HEK293 (cell line): ENCODE data around the gene PRKAR2B.

ENCODE experiments used
- BCL11B ChIP-seq: fragments of 450-650 bp; formaldehyde crosslinking; IDR thresholded peaks from 2 replicates; pipeline ENCODE4 v1.5.1; 2016; ENCODE audit warnings: low read depth, missing biosample characterization, missing genetic modification characterization
- EGR2 ChIP-seq: fragments of 450-650 bp; formaldehyde crosslinking; IDR thresholded peaks from 2 replicates; pipeline ENCODE4 v1.5.1; 2016; ENCODE audit warnings: low read depth, missing biosample characterization, missing genetic modification characterization
- GLIS2 ChIP-seq: fragments of 450-650 bp; formaldehyde crosslinking; IDR thresholded peaks from 2 replicates; pipeline ENCODE4 v1.5.1; 2016; ENCODE audit warnings: missing biosample characterization, missing genetic modification characterization
- HOXC10 ChIP-seq: sonication (generic); formaldehyde crosslinking; IDR thresholded peaks from 2 replicates; pipeline ENCODE4 v1.8.1; 2023; ENCODE audit warnings: mild to moderate bottlenecking, missing genetic modification reagents
- MYNN ChIP-seq: fragments of 450-650 bp; formaldehyde crosslinking; IDR thresholded peaks from 2 replicates; pipeline ENCODE4 v1.5.1; 2016; ENCODE audit warnings: missing biosample characterization, missing genetic modification characterization, borderline replicate concordance
- PRDM1 ChIP-seq: fragments of 450-650 bp; formaldehyde crosslinking; IDR thresholded peaks from 2 replicates; pipeline ENCODE4; 2016; ENCODE audit warnings: missing biosample characterization, missing genetic modification characterization
- RBAK ChIP-seq: fragments of 450-650 bp; formaldehyde crosslinking; IDR thresholded peaks from 2 replicates; pipeline ENCODE4 v1.5.1; 2016; ENCODE audit warnings: missing biosample characterization, missing genetic modification characterization
- SALL2 ChIP-seq: fragments of 450-650 bp; formaldehyde crosslinking; IDR thresholded peaks from 2 replicates; pipeline ENCODE4 v1.5.0; 2017; ENCODE audit warnings: missing biosample characterization, mild to moderate bottlenecking, missing genetic modification characterization, borderline replicate concordance
- SP2 ChIP-seq: fragments of 450-650 bp; formaldehyde crosslinking; IDR thresholded peaks from 2 replicates; pipeline ENCODE4 v1.5.1; 2016; ENCODE audit warnings: missing biosample characterization, missing genetic modification characterization
- SP3 ChIP-seq: fragments of 450-650 bp; formaldehyde crosslinking; IDR thresholded peaks from 2 replicates; pipeline ENCODE4 v1.5.1; 2016; ENCODE audit warnings: missing biosample characterization, missing genetic modification characterization
- ZBTB17 ChIP-seq: fragments of 450-650 bp; formaldehyde crosslinking; IDR thresholded peaks from 2 replicates; pipeline ENCODE4 v1.5.1; 2016; ENCODE audit warnings: missing biosample characterization, missing genetic modification characterization
- ZBTB21 ChIP-seq: fragments of 450-650 bp; formaldehyde crosslinking; IDR thresholded peaks from 2 replicates; pipeline ENCODE4 v1.5.1; 2017; ENCODE audit warnings: missing biosample characterization, missing genetic modification characterization
- ZBTB7A ChIP-seq: fragments of 450-650 bp; formaldehyde crosslinking; IDR thresholded peaks from 2 replicates; pipeline ENCODE4 v1.5.1; 2016; ENCODE audit warnings: low read depth, missing biosample characterization, missing genetic modification characterization
- ZFP37 ChIP-seq: fragments of 450-650 bp; formaldehyde crosslinking; IDR thresholded peaks from 2 replicates; pipeline ENCODE4 v1.5.1; 2016; ENCODE audit warnings: missing biosample characterization, missing genetic modification characterization
- ZNF140 ChIP-seq: fragments of 450-650 bp; formaldehyde crosslinking; IDR thresholded peaks from 2 replicates; pipeline ENCODE4 v1.5.1; 2016; ENCODE audit warnings: missing biosample characterization, missing genetic modification characterization
- ZNF16 ChIP-seq: fragments of 450-650 bp; formaldehyde crosslinking; IDR thresholded peaks from 2 replicates; pipeline ENCODE4 v1.5.1; 2016; ENCODE audit warnings: low read depth, missing biosample characterization, missing genetic modification characterization
- ZNF184 ChIP-seq: fragments of 450-650 bp; IDR thresholded peaks from 2 replicates; pipeline ENCODE4 v1.5.1; 2018; ENCODE audit warnings: missing biosample characterization, mild to moderate bottlenecking, missing genetic modification characterization
- ZNF2 ChIP-seq: fragments of 450-650 bp; formaldehyde crosslinking; IDR thresholded peaks from 2 replicates; pipeline ENCODE4 v1.5.1; 2016; ENCODE audit warnings: missing biosample characterization, missing genetic modification characterization
- ZNF341 ChIP-seq: fragments of 450-650 bp; formaldehyde crosslinking; IDR thresholded peaks from 2 replicates; pipeline ENCODE4; 2016; ENCODE audit warnings: low read depth, missing biosample characterization, missing genetic modification characterization
- ZNF416 ChIP-seq: fragments of 450-650 bp; formaldehyde crosslinking; IDR thresholded peaks from 2 replicates; pipeline ENCODE4 v1.5.1; 2016; ENCODE audit warnings: missing biosample characterization, missing genetic modification characterization
- ZNF433 ChIP-seq: fragments of 450-650 bp; formaldehyde crosslinking; IDR thresholded peaks from 2 replicates; pipeline ENCODE4 v1.5.1; 2016; ENCODE audit warnings: missing biosample characterization, missing genetic modification characterization, low read depth
- ZNF501 ChIP-seq: fragments of 450-650 bp; formaldehyde crosslinking; IDR thresholded peaks from 2 replicates; pipeline ENCODE4 v1.5.1; 2016; ENCODE audit warnings: missing biosample characterization, missing genetic modification characterization
- ZNF510 ChIP-seq: fragments of 450-650 bp; formaldehyde crosslinking; IDR thresholded peaks from 2 replicates; pipeline ENCODE4 v1.5.1; 2018; ENCODE audit warnings: mild to moderate bottlenecking, missing genetic modification characterization, missing biosample characterization; ENCODE audit not compliant: insufficient replicate concordance
- ZNF560 ChIP-seq: fragments of 450-650 bp; formaldehyde crosslinking; IDR thresholded peaks from 2 replicates; pipeline ENCODE4 v1.5.1; 2017; ENCODE audit warnings: missing biosample characterization, missing genetic modification characterization, borderline replicate concordance
- ZNF610 ChIP-seq: fragments of 450-650 bp; formaldehyde crosslinking; IDR thresholded peaks from 2 replicates; pipeline ENCODE4 v1.5.1; 2016; ENCODE audit warnings: missing biosample characterization, missing genetic modification characterization, borderline replicate concordance
- ZNF626 ChIP-seq: fragments of 450-650 bp; sonication (Bioruptor Pico); formaldehyde crosslinking; IDR thresholded peaks from 2 replicates; pipeline ENCODE4 v1.5.1; 2018; ENCODE audit warnings: missing biosample characterization, missing genetic modification characterization, inconsistent platforms
- ZNF654 ChIP-seq: fragments of 450-650 bp; formaldehyde crosslinking; IDR thresholded peaks from 2 replicates; pipeline ENCODE4 v1.5.1; 2016; ENCODE audit warnings: low read depth, missing biosample characterization, missing genetic modification characterization
- ZNF76 ChIP-seq: fragments of 450-650 bp; formaldehyde crosslinking; IDR thresholded peaks from 2 replicates; pipeline ENCODE4; 2016; ENCODE audit warnings: low read depth, missing biosample characterization, missing genetic modification characterization, borderline replicate concordance
- ZNF776 ChIP-seq: fragments of 450-650 bp; formaldehyde crosslinking; IDR thresholded peaks from 2 replicates; pipeline ENCODE4 v1.5.0; 2017; ENCODE audit warnings: missing biosample characterization, missing genetic modification characterization, borderline replicate concordance
- TF ChIP-seq, protein P1 (sequence below): sonication (generic); formaldehyde crosslinking; IDR thresholded peaks from 2 replicates; pipeline ENCODE4 v1.8.1; 2022; ENCODE audit warnings: mild to moderate bottlenecking, moderate library complexity, missing genetic modification reagents
- TF ChIP-seq, protein P2 (sequence below): fragments of 450-650 bp; formaldehyde crosslinking; IDR thresholded peaks from 2 replicates; pipeline ENCODE4 v1.5.1; 2017; ENCODE audit warnings: missing biosample characterization, missing genetic modification characterization

The PRKAR2B gene

DNA sequence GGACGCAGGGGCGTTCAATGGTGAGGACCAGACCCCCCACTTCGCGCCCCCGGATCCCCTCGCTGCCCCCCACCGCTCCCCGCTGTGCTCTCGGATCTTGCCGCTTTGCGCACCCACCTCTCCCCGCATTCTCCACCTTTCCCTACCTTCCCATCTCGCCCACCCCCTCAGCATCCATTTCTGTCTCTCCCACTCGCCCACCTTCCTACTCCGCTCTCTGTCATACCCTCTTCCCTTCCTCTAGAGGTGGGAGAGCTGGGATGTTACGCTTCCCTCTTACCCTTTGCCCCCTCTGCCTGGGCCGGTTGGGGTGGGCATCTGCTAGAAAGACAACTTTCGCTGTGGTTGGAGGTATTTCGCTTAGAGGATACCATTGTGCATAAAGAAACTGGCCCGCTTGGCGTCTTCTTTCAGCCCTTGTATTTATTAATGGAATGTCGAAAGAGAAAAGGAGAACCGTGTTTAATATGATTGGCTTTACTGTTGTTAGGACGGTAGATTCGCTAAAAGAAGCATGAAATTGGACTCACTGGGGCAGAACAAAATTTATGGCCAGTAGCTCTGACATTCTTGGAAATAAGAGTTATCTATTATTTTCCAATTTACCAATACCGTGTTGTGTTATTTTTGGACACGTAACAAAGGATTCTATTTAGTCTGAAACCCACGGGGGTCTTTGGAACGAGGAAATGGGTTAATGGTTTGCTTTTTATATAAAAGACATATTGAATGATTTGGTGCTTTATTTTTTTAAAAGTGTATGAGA lies 873 bp downstream of the PRKAR2B start (continued):
- TF ChIP-seq ZNF76 (tag by site-specific recombination) (peak; percentile 73; the same call in 1 of the 2 replicates), ZNF610 (no peak), HOXC10 (no peak), ZNF140 (tag by site-specific recombination) (no peak), ZNF626 (tag by site-specific recombination) (no peak), ZNF501 (no peak), ZNF184 (tag by site-specific recombination) (no peak), ZNF2 (tag by site-specific recombination) (no peak), ZNF16 (tag by site-specific recombination) (no peak), GLIS2 (tag by site-specific recombination) (peak; percentile 89; the same call in 1 of the 2 replicates), ZBTB21 (no peak), ZNF416 (tag by site-specific recombination) (no peak), BCL11B (no peak), RBAK (tag by site-specific recombination) (no peak), ZNF776 (tag by site-specific recombination) (no peak), SP3 (no peak), ZNF433 (tag by site-specific recombination) (no peak), PRDM1 (tag by site-specific recombination) (peak; percentile 93), ZBTB7A (tag by site-specific recombination) (no peak), ZBTB17 (tag by site-specific recombination) (peak; percentile 75), EGR2 (tag by site-specific recombination) (peak; percentile 97), ZNF654 (tag by site-specific recombination) (no peak), ZNF560 (tag by site-specific recombination) (no peak), SP2 (tag by site-specific recombination) (no peak), MYNN (tag by site-specific recombination) (no peak), ZFP37 (tag by site-specific recombination) (no peak), ZNF341 (tag by site-specific recombination) (no peak), ZNF510 (no peak), SALL2 (tag by site-specific recombination) (no peak)
- TF ChIP-seq, protein P1, sequence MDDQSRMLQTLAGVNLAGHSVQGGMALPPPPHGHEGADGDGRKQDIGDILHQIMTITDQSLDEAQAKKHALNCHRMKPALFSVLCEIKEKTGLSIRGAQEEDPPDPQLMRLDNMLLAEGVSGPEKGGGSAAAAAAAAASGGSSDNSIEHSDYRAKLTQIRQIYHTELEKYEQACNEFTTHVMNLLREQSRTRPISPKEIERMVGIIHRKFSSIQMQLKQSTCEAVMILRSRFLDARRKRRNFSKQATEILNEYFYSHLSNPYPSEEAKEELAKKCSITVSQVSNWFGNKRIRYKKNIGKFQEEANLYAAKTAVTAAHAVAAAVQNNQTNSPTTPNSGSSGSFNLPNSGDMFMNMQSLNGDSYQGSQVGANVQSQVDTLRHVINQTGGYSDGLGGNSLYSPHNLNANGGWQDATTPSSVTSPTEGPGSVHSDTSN, result no peak
- TF ChIP-seq, protein P2, sequence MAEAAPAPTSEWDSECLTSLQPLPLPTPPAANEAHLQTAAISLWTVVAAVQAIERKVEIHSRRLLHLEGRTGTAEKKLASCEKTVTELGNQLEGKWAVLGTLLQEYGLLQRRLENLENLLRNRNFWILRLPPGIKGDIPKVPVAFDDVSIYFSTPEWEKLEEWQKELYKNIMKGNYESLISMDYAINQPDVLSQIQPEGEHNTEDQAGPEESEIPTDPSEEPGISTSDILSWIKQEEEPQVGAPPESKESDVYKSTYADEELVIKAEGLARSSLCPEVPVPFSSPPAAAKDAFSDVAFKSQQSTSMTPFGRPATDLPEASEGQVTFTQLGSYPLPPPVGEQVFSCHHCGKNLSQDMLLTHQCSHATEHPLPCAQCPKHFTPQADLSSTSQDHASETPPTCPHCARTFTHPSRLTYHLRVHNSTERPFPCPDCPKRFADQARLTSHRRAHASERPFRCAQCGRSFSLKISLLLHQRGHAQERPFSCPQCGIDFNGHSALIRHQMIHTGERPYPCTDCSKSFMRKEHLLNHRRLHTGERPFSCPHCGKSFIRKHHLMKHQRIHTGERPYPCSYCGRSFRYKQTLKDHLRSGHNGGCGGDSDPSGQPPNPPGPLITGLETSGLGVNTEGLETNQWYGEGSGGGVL, result peak; percentile 97
- TF ChIP-seq, all 188 proteins: peak for 24
